Right lobe of liver (tissue), 4 donors: Measurements from ENCODE around the gene GPBP1L1.
A peak's percentile ranks its signal among the peaks of the same experiment; 100 is the strongest.

ENCODE experiments used
- POLR2A ChIP-seq: fragments of 450-650 bp; IDR thresholded peaks from one replicate; pipeline ENCODE4 v1.6.1; 2017; ENCODE audit warnings: antibody characterized with exemption, mild to moderate bottlenecking
- TF ChIP-seq, protein P1 (sequence below), 4 donors: fragments of 200-600 bp in 3 of 4; fragments of 450-650 bp in 1 of 4; IDR thresholded peaks; one replicate each; pipeline versions ENCODE4 v1.5.1 to v1.8.0; 2016 to 2022; ENCODE audit warnings: antibody characterized with exemption in 4 of 4, mild to moderate bottlenecking in 2 of 4
- donor health status: DM: no; HTN: no; CAD: no.
- donor health status: DM: no; HTN: no; CAD: no.
- donor health status: DM: no; HTN: yes; CAD: no.

DNA sequence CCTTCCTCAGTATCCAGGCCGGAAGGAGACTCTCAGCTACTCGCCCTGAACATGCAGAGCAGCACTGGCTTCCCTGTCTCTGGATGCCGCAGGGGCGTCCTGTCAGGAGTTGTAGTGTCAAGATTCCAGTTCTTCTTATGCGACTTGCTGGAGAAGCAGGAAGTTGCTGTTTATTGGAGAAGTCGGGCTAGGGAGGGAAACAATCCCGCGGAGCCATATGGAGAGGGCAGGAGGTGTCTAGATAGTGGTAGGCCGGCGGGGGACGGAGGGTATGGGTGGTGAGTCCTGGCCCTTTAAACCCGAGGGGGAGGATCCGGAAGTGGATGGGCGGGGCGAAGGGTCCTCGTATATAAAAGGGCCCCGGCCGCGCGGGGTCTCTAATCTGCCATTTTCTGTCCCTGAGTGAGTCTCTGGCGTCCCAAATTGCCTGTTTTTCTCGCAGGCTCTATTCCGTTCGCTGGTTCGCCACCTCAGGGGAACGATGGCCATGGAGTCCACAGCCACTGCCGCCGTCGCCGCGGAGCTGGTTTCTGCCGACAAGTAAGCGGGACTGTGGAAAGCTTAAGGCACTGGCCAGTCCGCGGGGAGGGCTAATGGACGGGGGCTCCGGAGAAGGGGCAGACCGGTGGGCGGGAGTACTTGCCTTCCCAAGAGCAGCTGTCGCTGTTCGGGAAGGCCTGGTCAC, 102.5 kb downstream of the GPBP1L1 start, which contains the start of gene NASP:
- TF ChIP-seq, protein P1, sequence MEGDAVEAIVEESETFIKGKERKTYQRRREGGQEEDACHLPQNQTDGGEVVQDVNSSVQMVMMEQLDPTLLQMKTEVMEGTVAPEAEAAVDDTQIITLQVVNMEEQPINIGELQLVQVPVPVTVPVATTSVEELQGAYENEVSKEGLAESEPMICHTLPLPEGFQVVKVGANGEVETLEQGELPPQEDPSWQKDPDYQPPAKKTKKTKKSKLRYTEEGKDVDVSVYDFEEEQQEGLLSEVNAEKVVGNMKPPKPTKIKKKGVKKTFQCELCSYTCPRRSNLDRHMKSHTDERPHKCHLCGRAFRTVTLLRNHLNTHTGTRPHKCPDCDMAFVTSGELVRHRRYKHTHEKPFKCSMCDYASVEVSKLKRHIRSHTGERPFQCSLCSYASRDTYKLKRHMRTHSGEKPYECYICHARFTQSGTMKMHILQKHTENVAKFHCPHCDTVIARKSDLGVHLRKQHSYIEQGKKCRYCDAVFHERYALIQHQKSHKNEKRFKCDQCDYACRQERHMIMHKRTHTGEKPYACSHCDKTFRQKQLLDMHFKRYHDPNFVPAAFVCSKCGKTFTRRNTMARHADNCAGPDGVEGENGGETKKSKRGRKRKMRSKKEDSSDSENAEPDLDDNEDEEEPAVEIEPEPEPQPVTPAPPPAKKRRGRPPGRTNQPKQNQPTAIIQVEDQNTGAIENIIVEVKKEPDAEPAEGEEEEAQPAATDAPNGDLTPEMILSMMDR (IDR thresholded peaks at IDR 0.05): no peak
- TF ChIP-seq POLR2A: peak; percentile 71
